ENCODE measurements around the gene CABCOCO1. TPM values are rescaled to one million over a fixed set of nuclear protein-coding genes. Genes with fewer than 3 reads are reported as not detected.

Gene CABCOCO1
- total and polyA plus RNA-seq, 2 of the 13 experiments (the other 11 are each of a cell fraction or from before 2014, with no cell fraction given), result not detected

- no peak for TF ChIP-seq ZHX1 (CRISPR knock-in tag; IDR thresholded peaks at IDR 0.05; ENCODE audit: low read depth)
- no peak for TF ChIP-seq EZH2 (conservative IDR thresholded peaks at IDR 0.05; ENCODE audit: low read depth, low read length)
- no peak for TF ChIP-seq TSC22D2 (CRISPR knock-in tag; IDR thresholded peaks at IDR 0.05; ENCODE audit: borderline replicate concordance)
- TF ChIP-seq MXD4 (CRISPR knock-in tag; IDR thresholded peaks at IDR 0.05), result no peak
- TF ChIP-seq ZNF276 (CRISPR knock-in tag; IDR thresholded peaks at IDR 0.05; ENCODE audit: low read depth), result no peak
- no peak for TF ChIP-seq FOXK1 (CRISPR knock-in tag; IDR thresholded peaks at IDR 0.05; ENCODE audit: borderline replicate concordance, low read depth)
- no peak for TF ChIP-seq ZBTB46 (CRISPR knock-in tag; IDR thresholded peaks at IDR 0.05; ENCODE audit: borderline replicate concordance)
- no peak for TF ChIP-seq U2AF1 (optimal IDR thresholded peaks at IDR 0.05; ENCODE audit: low read depth, low read length)
- TF ChIP-seq ZNF83 (CRISPR knock-in tag; IDR thresholded peaks at IDR 0.05; ENCODE audit: borderline replicate concordance), result no peak
- no peak overlapping the region for H3K4me3 ChIP-seq (replicated peaks in 1 of 3; ENCODE audit: insufficient read depth in 1 of 3, low read depth in 2 of 3, low read length in 3 of 3)
- no peaks in the 10 kb centered on the region for H4K20me1 ChIP-seq (ENCODE audit: insufficient read depth, low read length)
- WGBS (ENCODE audit: low lambda C conversion rate), result 10% methylated on average over 3 of the region's 3 CpGs
- H3K36me3 ChIP-seq (replicated peaks in 1 of 2; ENCODE audit: control insufficient read depth in 1 of 2, insufficient read depth in 2 of 2, low read length in 2 of 2), result no peaks in the 10 kb centered on the region
- in situ Hi-C loops (cut with HindIII; ENCODE audit: extremely low pct_ligation_motif_present, low pct_unique_long_range_greater_than_20kb), result no loop called here
- H2AFZ ChIP-seq (ENCODE audit: low read length), result no peak overlapping the region
- BruUV-seq (replicated peaks), result no TSS peak
- FAIRE-seq, result no peak
- CTCF ChIA-PET (ENCODE audit: low intra/inter-chr PET ratio, low total read pairs), result no interaction called here
- no peak for ATAC-seq
- no peak overlapping the region for H3K4me2 ChIP-seq (ENCODE audit: low read depth, low read length)
- H3K9ac ChIP-seq (ENCODE audit: insufficient read depth, low read depth, low read length), result no peak overlapping the region
- H3K4me1 ChIP-seq (ENCODE audit: insufficient read depth, low read length), result no peaks in the 10 kb centered on the region
- intact Hi-C loops (cut with micrococcal nuclease; ENCODE audit: unreplicated experiment), result no loop called here
- DNase-seq (ENCODE audit: low spot score), result no peak
- POLR2A ChIA-PET, result no interaction called here
- H3K9me3 ChIP-seq (ENCODE audit: low read length), result no peaks in the 10 kb centered on the region
- H3K79me2 ChIP-seq (ENCODE audit: insufficient read depth, low read length), result no peaks in the 10 kb centered on the region
- no peak overlapping the region for H3K27ac ChIP-seq (ENCODE audit: extremely low read length, insufficient read depth, low read length)
- H3K27me3 ChIP-seq (ENCODE audit: control insufficient read depth in 1 of 2, insufficient read depth in 2 of 2, low read length in 2 of 2), result no peaks in the 10 kb centered on the region
Measured at GRCh38 chr10:61812920-61813319, 150.2 kb downstream of the CABCOCO1 start.

Data from HepG2 (cell line).